ENCODE data around the gene ZNF488.

- no peak for TF ChIP-seq CTCF (conservative IDR thresholded peaks at IDR 0.05; ENCODE audit: low read length)
- no peak for TF ChIP-seq EZH2phosphoT487 (IDR thresholded peaks at IDR 0.05; ENCODE audit: borderline replicate concordance)
Measured at GRCh38 chr10:47365431-47366180, 18.5 kb downstream of the ZNF488 start.

Measured in Loucy (cell line).